ENCODE measurements around the gene KIF1B. TPM values are rescaled to one million over a fixed set of nuclear protein-coding genes. Genes with fewer than 3 reads are reported as not detected.

KIF1B gene
- total and polyA plus RNA-seq, 2 donors (not counting 1 experiment from before 2014, with no cell fraction given): 3.5 to 16.4 TPM

GRCh38 chr1:10380594-10381275 lies 170.4 kb downstream of the KIF1B start:
- TF ChIP-seq CTCF (IDR thresholded peaks at IDR 0.05): no peak
- TF ChIP-seq EZH2 (IDR thresholded peaks at IDR 0.05; ENCODE audit: borderline replicate concordance, insufficient read depth, low read depth, low read length, poor library complexity, severe bottlenecking): no peak
- no peak overlapping the region for H2AFZ ChIP-seq (ENCODE audit: insufficient read depth, low read depth, low read length, poor library complexity, severe bottlenecking)
- ChIA-PET CTCF (interaction anchor here (0.9 kb wide), 1 partner anchor 18 kb away, joined by 3 read pairs; the partner anchor contains the start of gene PGD), POLR2A (no interaction called here)
- DNase-seq (no peak), ATAC-seq (ENCODE audit: low read depth) (no peak)
- no peaks in the 10 kb centered on the region for H3K4me1 ChIP-seq (ENCODE audit: control insufficient read depth in 2 of 2, insufficient read depth in 2 of 2, low read length in 2 of 2)
- H3K9ac ChIP-seq (ENCODE audit: low read length): no peak overlapping the region
- intact Hi-C loops (cut with micrococcal nuclease): no loop called here
- H3K27ac ChIP-seq (ENCODE audit: low read length in 2 of 2): no peak overlapping the region
- no peaks in the 10 kb centered on the region for H4K20me1 ChIP-seq (ENCODE audit: control insufficient read depth, insufficient read depth, low read length, poor library complexity, severe bottlenecking)
- Mint-ChIP-seq H3K27me3 (no peaks in the 10 kb centered on the region), H3K4me3 (no peak overlapping the region), H3K27ac (no peak overlapping the region), H3K4me1 (no peaks in the 10 kb centered on the region), H3K9me3 (ENCODE audit: insufficient read depth) (no peaks in the 10 kb centered on the region)
- 91% methylated on average over 4 of the region's 5 CpGs for WGBS (ENCODE audit: insufficient coverage)
- no peak overlapping the region for H3K4me2 ChIP-seq (replicated peaks; ENCODE audit: low read depth, low read length, poor library complexity, severe bottlenecking)
- H3K36me3 ChIP-seq (replicated peaks in 1 of 2; ENCODE audit: control extremely low read depth in 1 of 2, control insufficient read depth in 1 of 2, extremely low read depth in 1 of 2, insufficient read depth in 2 of 2, low read length in 1 of 2): no peaks in the 10 kb centered on the region
- H3K9me3 ChIP-seq (ENCODE audit: control extremely low read depth in 1 of 3, control insufficient read depth in 2 of 3, insufficient read depth in 1 of 3, low read length in 2 of 3): no peaks in the 10 kb centered on the region
- H3K79me2 ChIP-seq (ENCODE audit: control insufficient read depth, insufficient read depth, low read length): no peaks in the 10 kb centered on the region
- H3K4me3 ChIP-seq (ENCODE audit: control extremely low read depth in 1 of 5, extremely low read depth in 1 of 5, insufficient read depth in 1 of 5, low read depth in 2 of 5, low read length in 4 of 5): no peak overlapping the region
- no peaks in the 10 kb centered on the region for H3K27me3 ChIP-seq (replicated peaks in 1 of 4; ENCODE audit: control extremely low read depth in 1 of 4, control insufficient read depth in 3 of 4, insufficient read depth in 4 of 4, low read length in 3 of 4)

DNA sequence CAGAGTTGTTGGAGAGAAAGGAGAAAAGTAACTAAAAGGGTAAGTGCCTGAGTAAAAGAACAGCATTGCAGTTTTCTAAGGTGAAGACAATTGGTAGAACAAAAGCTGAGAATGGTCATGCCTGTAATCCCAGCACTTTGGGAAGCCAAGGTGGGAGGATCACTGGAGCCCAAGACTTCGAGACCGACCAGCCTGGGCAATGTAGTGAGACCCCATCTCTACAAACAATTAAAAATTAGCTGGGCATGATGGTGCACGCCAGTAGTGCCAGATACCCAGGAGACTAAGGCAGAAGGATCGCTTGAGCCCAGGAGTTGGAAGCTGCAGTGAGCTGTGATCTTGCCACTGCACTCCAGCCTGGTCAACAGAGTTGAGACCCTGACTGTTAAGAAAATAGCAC lies 173.3 kb downstream of the KIF1B start:
- no peak overlapping the region for H3K27ac Mint-ChIP-seq
- TF ChIP-seq CTCF (IDR thresholded peaks at IDR 0.05) (no peak), EZH2 (IDR thresholded peaks at IDR 0.05; ENCODE audit: borderline replicate concordance, insufficient read depth, low read depth, low read length, poor library complexity, severe bottlenecking) (no peak)
- Histone ChIP-seq H3K9me3 (ENCODE audit: control extremely low read depth in 1 of 3, control insufficient read depth in 2 of 3, insufficient read depth in 1 of 3, low read length in 2 of 3) (no peaks in the 10 kb centered on the region), H2AFZ (ENCODE audit: insufficient read depth, low read depth, low read length, poor library complexity, severe bottlenecking) (no peak overlapping the region), H3K79me2 (ENCODE audit: control insufficient read depth, insufficient read depth, low read length) (no peaks in the 10 kb centered on the region), H3K4me2 (replicated peaks; ENCODE audit: low read depth, low read length, poor library complexity, severe bottlenecking) (no peak overlapping the region), H3K36me3 (replicated peaks in 1 of 2; ENCODE audit: control extremely low read depth in 1 of 2, control insufficient read depth in 1 of 2, extremely low read depth in 1 of 2, insufficient read depth in 2 of 2, low read length in 1 of 2) (no peaks in the 10 kb centered on the region), H4K20me1 (ENCODE audit: control insufficient read depth, insufficient read depth, low read length, poor library complexity, severe bottlenecking) (no peaks in the 10 kb centered on the region), H3K4me3 (ENCODE audit: control extremely low read depth in 1 of 5, extremely low read depth in 1 of 5, insufficient read depth in 1 of 5, low read depth in 2 of 5, low read length in 4 of 5) (no peak overlapping the region), H3K27ac (ENCODE audit: low read length in 2 of 2) (no peak overlapping the region), H3K4me1 (ENCODE audit: control insufficient read depth in 2 of 2, insufficient read depth in 2 of 2, low read length in 2 of 2) (peaks cover 9 to 12% of the 10 kb centered on the region in 2 donors), H3K9ac (ENCODE audit: low read length) (no peak overlapping the region), H3K27me3 (replicated peaks in 1 of 4; ENCODE audit: control extremely low read depth in 1 of 4, control insufficient read depth in 3 of 4, insufficient read depth in 4 of 4, low read length in 3 of 4) (no peaks in the 10 kb centered on the region)
- no peak overlapping the region for H3K4me3 Mint-ChIP-seq
- H3K9me3 Mint-ChIP-seq (ENCODE audit: insufficient read depth): no peaks in the 10 kb centered on the region
- ATAC-seq (ENCODE audit: low read depth): no peak
- intact Hi-C loops (cut with micrococcal nuclease): no loop called here
- CTCF ChIA-PET: no interaction called here
- POLR2A ChIA-PET: no interaction called here
- no peak for DNase-seq
- peaks cover 7% of the 10 kb centered on the region for H3K4me1 Mint-ChIP-seq
- WGBS (ENCODE audit: insufficient coverage): 84% methylated on average over 4 of the region's 4 CpGs
- H3K27me3 Mint-ChIP-seq: no peaks in the 10 kb centered on the region

All from B cell (primary cell).